Tibial artery (tissue), 4 donors: Measurements from ENCODE around the gene CGREF1.

Source experiments
- DNase-seq, 2 donors: peaks; one replicate each; pipeline ENCODE4 v3.0.0-alpha.2; 2019
- H3K27ac ChIP-seq, 2 donors: fragments of 200-600 bp; sonication (generic) in 1 of 2; 1 replicate in 1 of 2; 2 replicates in 1 of 2; pipeline ENCODE4 v1.5.1; 2018 to 2019; ENCODE audit warnings: mild to moderate bottlenecking in 1 of 2
- H3K27me3 ChIP-seq, 2 donors: fragments of 200-600 bp; sonication (generic) in 1 of 2; one replicate each; pipeline versions ENCODE4 v1.5.1 to v1.6.0; 2016 to 2019
- H3K36me3 ChIP-seq, 3 donors: fragments of 200-600 bp; sonication (generic) in 2 of 3; one replicate each; pipeline ENCODE4 v1.5.1; 2016 to 2019; ENCODE audit warnings: mild to moderate bottlenecking in 2 of 3
- H3K4me1 ChIP-seq, 4 donors: fragments of 200-600 bp; sonication (generic) in 2 of 4; 1 replicate in 3 of 4; 2 replicates in 1 of 4; pipeline ENCODE4 v1.5.1; 2016 to 2019
- H3K4me3 ChIP-seq, 2 donors: fragments of 200-600 bp; sonication (generic) in 1 of 2; 1 replicate in 1 of 2; 2 replicates in 1 of 2; pipeline ENCODE4 v1.5.1; 2018 to 2019; ENCODE audit warnings: mild to moderate bottlenecking in 2 of 2
- H3K9me3 ChIP-seq, 3 donors: fragments of 200-600 bp; sonication (generic) in 1 of 3; one replicate each; pipeline ENCODE4 v1.5.1; 2016 to 2019
- intact Hi-C: fragments of 100-400 bp; cut with DNase I; formaldehyde crosslinking; loops from one replicate; pipeline ENCODE4 v1.15.0; 2023; ENCODE audit warnings: low total_unique reads
- TF ChIP-seq, protein P1 (sequence below), 2 experiments: fragments of 200-600 bp in 1 of 2; fragments of 450-650 bp in 1 of 2; IDR thresholded peaks; one replicate each; pipeline ENCODE4 v1.5.1; 2017 to 2019; ENCODE audit warnings: antibody characterized with exemption in 2 of 2, mild to moderate bottlenecking in 1 of 2, moderate library complexity in 1 of 2

Gene CGREF1

DNA sequence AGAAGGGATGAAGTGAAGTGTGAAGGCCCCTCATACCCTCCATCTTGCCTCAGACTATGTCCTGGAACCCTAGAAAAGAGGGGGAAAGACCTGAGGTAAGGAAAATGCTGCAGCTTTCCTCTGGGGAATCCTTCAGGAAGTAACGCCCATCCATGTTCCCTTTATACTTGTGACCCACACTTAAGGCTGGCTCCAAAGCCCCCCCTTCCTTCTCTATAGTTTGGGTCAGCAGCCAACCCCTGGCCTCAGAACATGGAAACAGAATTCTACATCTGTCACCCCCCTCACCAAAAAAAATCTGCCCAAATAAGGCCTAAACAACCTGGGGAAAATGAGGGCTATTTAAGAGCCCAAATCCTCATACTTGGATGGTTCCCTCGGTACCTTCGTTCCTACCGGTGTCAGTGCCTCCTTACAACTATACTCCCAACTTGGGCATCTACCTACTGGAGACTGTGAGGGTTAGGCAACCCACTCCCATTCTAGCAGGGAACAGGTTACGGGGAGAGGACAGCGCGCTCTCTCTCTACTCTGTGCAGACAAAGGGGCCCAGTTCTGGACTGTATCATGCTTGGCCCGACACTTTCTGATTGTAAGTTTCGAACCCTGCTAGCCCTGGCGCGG lies 48.2 kb downstream of the CGREF1 start:
- intact Hi-C loops, result no loop called here

DNA sequence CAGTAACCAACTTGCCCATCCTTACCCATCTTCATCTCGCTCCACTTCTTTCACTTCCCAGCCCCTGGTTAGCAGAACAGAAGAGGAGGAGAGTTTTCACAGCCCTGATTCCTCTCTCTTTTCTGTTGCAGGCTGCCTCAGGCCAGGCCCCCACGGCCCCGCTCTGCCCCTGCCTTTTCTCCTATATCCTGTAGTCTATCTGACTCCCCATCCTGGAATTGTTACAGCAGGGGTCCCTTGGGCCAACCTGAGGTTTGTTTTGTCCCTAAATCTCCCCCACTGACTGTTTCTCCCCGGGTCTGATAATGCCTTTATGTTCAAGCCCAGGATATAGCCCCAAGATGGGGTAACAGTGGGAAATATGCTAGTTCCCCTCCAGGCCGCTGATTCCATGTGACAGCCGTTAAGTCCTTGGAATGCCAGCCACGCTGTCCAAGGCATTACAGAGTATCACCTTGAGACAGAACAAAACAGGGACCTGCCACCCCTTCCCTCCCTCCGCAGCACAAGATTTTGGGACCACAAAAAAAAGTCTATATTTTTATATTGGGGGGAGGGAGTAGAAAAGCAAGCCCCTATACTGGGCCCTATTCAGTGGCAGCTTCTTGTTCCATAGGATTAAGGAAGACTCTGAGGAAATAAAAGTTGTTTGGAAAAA lies 48.8 kb downstream of the CGREF1 start:
- H3K4me1 ChIP-seq, result peaks cover 3 to 60% (median 53%) of the 10 kb centered on the region in 4 donors
- no peaks in the 10 kb centered on the region for H3K27me3 ChIP-seq
- intact Hi-C loops, result no loop called here
- TF ChIP-seq, protein P1, sequence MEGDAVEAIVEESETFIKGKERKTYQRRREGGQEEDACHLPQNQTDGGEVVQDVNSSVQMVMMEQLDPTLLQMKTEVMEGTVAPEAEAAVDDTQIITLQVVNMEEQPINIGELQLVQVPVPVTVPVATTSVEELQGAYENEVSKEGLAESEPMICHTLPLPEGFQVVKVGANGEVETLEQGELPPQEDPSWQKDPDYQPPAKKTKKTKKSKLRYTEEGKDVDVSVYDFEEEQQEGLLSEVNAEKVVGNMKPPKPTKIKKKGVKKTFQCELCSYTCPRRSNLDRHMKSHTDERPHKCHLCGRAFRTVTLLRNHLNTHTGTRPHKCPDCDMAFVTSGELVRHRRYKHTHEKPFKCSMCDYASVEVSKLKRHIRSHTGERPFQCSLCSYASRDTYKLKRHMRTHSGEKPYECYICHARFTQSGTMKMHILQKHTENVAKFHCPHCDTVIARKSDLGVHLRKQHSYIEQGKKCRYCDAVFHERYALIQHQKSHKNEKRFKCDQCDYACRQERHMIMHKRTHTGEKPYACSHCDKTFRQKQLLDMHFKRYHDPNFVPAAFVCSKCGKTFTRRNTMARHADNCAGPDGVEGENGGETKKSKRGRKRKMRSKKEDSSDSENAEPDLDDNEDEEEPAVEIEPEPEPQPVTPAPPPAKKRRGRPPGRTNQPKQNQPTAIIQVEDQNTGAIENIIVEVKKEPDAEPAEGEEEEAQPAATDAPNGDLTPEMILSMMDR (IDR thresholded peaks at IDR 0.05), result no peak
- no peak for DNase-seq
- peak overlapping the region; percentile 90 to 95 for H3K4me3 ChIP-seq
- peaks cover 6 to 47% (median 10%) of the 10 kb centered on the region in 3 donors for H3K36me3 ChIP-seq
- H3K9me3 ChIP-seq, result no peaks in the 10 kb centered on the region
- H3K27ac ChIP-seq, result peak overlapping the region; percentile 96 to 98

More for the DNA sequence above, 48.2 kb downstream of the CGREF1 start:
- Histone ChIP-seq H3K4me3 (peak overlapping the region; percentile 90 to 95), H3K27me3 (no peaks in the 10 kb centered on the region), H3K4me1 (peaks cover 3 to 67% (median 54%) of the 10 kb centered on the region in 4 donors), H3K36me3 (peaks cover 0 to 40% (median 10%) of the 10 kb centered on the region in 3 donors), H3K27ac (peak overlapping the region; percentile 96 to 98), H3K9me3 (no peaks in the 10 kb centered on the region)
- TF ChIP-seq, protein P1 (IDR thresholded peaks at IDR 0.05), result no peak
- no peak for DNase-seq

DNA sequence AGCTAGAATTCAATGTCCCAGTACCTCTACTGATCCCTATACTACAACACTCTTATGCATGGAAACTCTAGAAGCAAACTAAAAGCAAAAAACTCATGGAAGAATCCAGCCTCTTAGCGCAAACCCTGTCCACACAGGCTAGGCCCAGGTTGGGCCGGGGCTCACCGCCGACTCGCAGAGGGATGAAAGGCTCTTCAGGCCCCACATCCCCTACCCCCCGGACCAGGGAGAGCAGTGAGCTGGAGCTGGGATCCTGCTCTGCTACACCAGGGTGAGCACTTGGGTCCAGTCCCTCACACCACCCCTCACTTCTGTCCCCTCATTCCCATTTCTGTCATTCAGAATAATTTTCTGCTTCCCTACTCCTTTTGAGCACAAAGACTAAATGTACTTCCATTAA lies 49.5 kb downstream of the CGREF1 start:
- intact Hi-C loops, result no loop called here
- Histone ChIP-seq H3K27me3 (no peaks in the 10 kb centered on the region), H3K4me1 (peaks cover 3 to 54% (median 47%) of the 10 kb centered on the region in 4 donors), H3K36me3 (peaks cover 7 to 53% (median 10%) of the 10 kb centered on the region in 3 donors), H3K4me3 (peak overlapping the region in 1 of 2 donors; percentile 95), H3K27ac (peak overlapping the region; percentile 96 to 98), H3K9me3 (no peaks in the 10 kb centered on the region)
- TF ChIP-seq, protein P1 (IDR thresholded peaks at IDR 0.05), result no peak
- no peak for DNase-seq

DNA sequence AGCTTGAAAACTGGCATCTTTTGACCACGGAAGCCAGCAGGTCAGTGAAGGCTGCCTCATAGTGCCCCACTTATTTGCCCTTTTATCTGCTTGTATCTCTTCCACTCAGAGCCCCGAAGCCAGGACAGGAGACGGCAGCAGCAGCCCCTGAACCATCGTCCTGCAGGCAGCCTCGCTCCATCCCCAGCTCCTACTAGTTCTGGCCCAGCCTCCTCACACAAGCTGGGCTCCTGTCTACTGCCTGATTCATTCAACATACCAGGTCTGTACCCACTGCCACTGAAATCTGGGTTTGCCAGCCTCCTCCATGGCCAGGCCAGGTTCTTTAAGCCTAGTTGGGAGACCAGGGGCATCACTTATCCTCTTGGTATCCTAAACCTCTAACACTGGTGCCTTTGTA lies 51.5 kb downstream of the CGREF1 start:
- Histone ChIP-seq H3K36me3 (peaks cover 7 to 63% (median 10%) of the 10 kb centered on the region in 3 donors), H3K27ac (no peak overlapping the region), H3K9me3 (no peaks in the 10 kb centered on the region), H3K27me3 (no peaks in the 10 kb centered on the region), H3K4me3 (no peak overlapping the region), H3K4me1 (peaks cover 3 to 39% (median 31%) of the 10 kb centered on the region in 4 donors)
- intact Hi-C loops, result no loop called here
- DNase-seq, result no peak
- TF ChIP-seq, protein P1 (IDR thresholded peaks at IDR 0.05), result no peak

DNA sequence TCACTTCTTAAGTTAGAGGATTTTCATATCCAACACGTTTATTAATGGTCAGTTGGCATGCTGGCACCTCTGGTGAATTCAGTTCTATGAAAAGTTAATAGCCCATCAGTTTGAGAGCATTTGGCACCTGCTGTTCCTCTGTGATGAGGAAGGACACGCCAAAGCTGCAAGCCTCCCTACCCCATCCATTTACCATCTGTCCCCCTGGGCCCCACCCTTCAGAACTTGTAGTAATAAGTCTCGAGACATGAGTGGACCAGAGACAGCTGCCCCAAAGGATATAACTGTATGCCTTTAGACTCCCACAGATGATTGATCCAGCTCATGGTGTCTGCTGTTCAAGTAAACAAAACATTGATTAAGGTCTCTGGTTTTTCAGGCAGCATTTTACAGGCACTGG lies 53.8 kb downstream of the CGREF1 start:
- no peaks in the 10 kb centered on the region for H3K27me3 ChIP-seq
- intact Hi-C loops, result no loop called here
- no peak overlapping the region for H3K4me3 ChIP-seq
- TF ChIP-seq, protein P1 (IDR thresholded peaks at IDR 0.05), result no peak
- no peak overlapping the region for H3K27ac ChIP-seq
- DNase-seq, result no peak
- no peaks in the 10 kb centered on the region for H3K9me3 ChIP-seq
- H3K4me1 ChIP-seq, result peaks cover 0 to 25% (median 20%) of the 10 kb centered on the region in 4 donors
- peaks cover 7 to 68% (median 14%) of the 10 kb centered on the region in 3 donors for H3K36me3 ChIP-seq
